ENCODE results near the gene DNM2. TPM values are rescaled to one million over a fixed set of nuclear protein-coding genes. Genes with fewer than 3 reads are reported as not detected.

DNM2 gene
- total and polyA plus RNA-seq, 2 of the 13 experiments (the other 11 are each of a cell fraction or from before 2014, with no cell fraction given), result 41.7 to 59.8 TPM

DNA sequence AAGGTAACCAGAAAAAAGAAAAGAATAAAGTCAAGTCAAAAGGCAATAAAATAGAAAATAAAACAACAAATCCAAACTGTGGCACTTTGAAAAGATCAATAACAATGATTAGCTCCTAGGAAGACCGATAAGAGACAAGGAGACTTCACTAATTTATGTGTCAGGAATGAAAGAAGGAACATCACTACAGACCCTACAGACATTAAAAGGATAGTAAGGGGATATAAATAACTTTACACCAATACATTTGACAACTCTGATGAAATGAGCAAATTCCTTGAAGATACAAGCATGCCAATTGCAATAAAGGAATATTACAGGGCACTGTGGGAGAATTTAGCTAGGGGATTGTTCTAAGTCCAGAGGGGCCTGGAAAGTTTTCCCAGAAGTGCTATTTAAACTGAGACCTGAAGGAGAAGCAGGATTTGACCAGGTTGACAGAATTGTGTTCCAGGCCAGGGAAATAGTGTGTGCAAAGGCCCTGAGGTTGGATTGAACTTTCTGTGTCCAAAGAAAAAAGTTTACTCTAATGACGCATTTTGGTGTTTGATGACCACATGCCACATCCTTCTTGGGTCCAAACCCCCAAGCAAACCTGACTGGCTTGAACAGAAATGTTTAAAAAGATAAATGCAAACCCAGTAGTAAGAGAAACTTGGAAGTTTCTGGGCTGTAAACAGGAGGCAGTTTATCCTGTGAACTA, 128.8 kb downstream of the DNM2 start (continued):
- TF ChIP-seq, protein P1, sequence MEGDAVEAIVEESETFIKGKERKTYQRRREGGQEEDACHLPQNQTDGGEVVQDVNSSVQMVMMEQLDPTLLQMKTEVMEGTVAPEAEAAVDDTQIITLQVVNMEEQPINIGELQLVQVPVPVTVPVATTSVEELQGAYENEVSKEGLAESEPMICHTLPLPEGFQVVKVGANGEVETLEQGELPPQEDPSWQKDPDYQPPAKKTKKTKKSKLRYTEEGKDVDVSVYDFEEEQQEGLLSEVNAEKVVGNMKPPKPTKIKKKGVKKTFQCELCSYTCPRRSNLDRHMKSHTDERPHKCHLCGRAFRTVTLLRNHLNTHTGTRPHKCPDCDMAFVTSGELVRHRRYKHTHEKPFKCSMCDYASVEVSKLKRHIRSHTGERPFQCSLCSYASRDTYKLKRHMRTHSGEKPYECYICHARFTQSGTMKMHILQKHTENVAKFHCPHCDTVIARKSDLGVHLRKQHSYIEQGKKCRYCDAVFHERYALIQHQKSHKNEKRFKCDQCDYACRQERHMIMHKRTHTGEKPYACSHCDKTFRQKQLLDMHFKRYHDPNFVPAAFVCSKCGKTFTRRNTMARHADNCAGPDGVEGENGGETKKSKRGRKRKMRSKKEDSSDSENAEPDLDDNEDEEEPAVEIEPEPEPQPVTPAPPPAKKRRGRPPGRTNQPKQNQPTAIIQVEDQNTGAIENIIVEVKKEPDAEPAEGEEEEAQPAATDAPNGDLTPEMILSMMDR (CRISPR knock-in tag; IDR thresholded peaks at IDR 0.05), result no peak
- TF ChIP-seq ZNF776 (CRISPR knock-in tag; IDR thresholded peaks at IDR 0.05) (no peak), ZBTB21 (CRISPR knock-in tag; IDR thresholded peaks at IDR 0.05) (no peak)

GRCh38 chr19:10848230-10848856, 130.5 kb downstream of the DNM2 start, which contains the start of gene C19orf38:
Gene C19orf38 (plus strand): TSS chr19:10848415. CDS start chr19:10848509, 94 bp downstream.
- 55% methylated on average over 13 of the region's 14 CpGs for WGBS (ENCODE audit: low lambda C conversion rate)
- H3K9ac ChIP-seq (ENCODE audit: insufficient read depth, low read depth, low read length), result no peak within 1 kb of the TSS
- POLR2A ChIA-PET, result no interaction called here
- peaks cover 7% of the 10 kb centered on the region; the same call in 1 of the 2 replicates for H3K9me3 ChIP-seq (ENCODE audit: low read length)
- H3K27ac ChIP-seq (ENCODE audit: extremely low read length, insufficient read depth, low read length), result no peak within 1 kb of the TSS
- ATAC-seq (no peak), FAIRE-seq (no peak), DNase-seq (ENCODE audit: low spot score) (no peak)
- intact Hi-C loops (cut with micrococcal nuclease; ENCODE audit: unreplicated experiment), result no loop called here
- H3K4me1 ChIP-seq (ENCODE audit: insufficient read depth, low read length), result peaks cover 23% of the 10 kb centered on the region
- no peaks in the 10 kb centered on the region for H3K36me3 ChIP-seq (replicated peaks in 1 of 2; ENCODE audit: control insufficient read depth in 1 of 2, insufficient read depth in 2 of 2, low read length in 2 of 2)
- H3K4me2 ChIP-seq (ENCODE audit: low read depth, low read length), result no peak within 1 kb of the TSS
- in situ Hi-C loops (cut with HindIII; ENCODE audit: extremely low pct_ligation_motif_present, low pct_unique_long_range_greater_than_20kb), result no loop called here
- H3K79me2 ChIP-seq (ENCODE audit: insufficient read depth, low read length), result no peaks in the 10 kb centered on the region
- H2AFZ ChIP-seq (ENCODE audit: low read length), result no peak within 1 kb of the TSS
- no peaks in the 10 kb centered on the region for H4K20me1 ChIP-seq (ENCODE audit: insufficient read depth, low read length)
- CTCF ChIA-PET (ENCODE audit: low intra/inter-chr PET ratio, low total read pairs), result no interaction called here
- no peaks in the 10 kb centered on the region; a peak in 1 of 5 replicates for H3K27me3 ChIP-seq (ENCODE audit: control insufficient read depth in 1 of 2, insufficient read depth in 2 of 2, low read length in 2 of 2)
- no TSS peak for BruUV-seq (replicated peaks)
- H3K4me3 ChIP-seq (replicated peaks in 1 of 3; ENCODE audit: insufficient read depth in 1 of 3, low read depth in 2 of 3, low read length in 3 of 3), result no peak within 1 kb of the TSS
- TF ChIP-seq ZNF580 (CRISPR knock-in tag; IDR thresholded peaks at IDR 0.05; ENCODE audit: borderline replicate concordance, low read depth) (no peak), ZNF563 (CRISPR knock-in tag; IDR thresholded peaks at IDR 0.05) (no peak), PATZ1 (CRISPR knock-in tag; IDR thresholded peaks at IDR 0.05) (no peak), NCOR1 (IDR thresholded peaks at IDR 0.05; ENCODE audit: borderline replicate concordance, low read length) (no peak), HHEX (CRISPR knock-in tag; IDR thresholded peaks at IDR 0.05) (no peak), ZNF557 (CRISPR knock-in tag; IDR thresholded peaks at IDR 0.05) (no peak)
- TF ChIP-seq, protein P2, sequence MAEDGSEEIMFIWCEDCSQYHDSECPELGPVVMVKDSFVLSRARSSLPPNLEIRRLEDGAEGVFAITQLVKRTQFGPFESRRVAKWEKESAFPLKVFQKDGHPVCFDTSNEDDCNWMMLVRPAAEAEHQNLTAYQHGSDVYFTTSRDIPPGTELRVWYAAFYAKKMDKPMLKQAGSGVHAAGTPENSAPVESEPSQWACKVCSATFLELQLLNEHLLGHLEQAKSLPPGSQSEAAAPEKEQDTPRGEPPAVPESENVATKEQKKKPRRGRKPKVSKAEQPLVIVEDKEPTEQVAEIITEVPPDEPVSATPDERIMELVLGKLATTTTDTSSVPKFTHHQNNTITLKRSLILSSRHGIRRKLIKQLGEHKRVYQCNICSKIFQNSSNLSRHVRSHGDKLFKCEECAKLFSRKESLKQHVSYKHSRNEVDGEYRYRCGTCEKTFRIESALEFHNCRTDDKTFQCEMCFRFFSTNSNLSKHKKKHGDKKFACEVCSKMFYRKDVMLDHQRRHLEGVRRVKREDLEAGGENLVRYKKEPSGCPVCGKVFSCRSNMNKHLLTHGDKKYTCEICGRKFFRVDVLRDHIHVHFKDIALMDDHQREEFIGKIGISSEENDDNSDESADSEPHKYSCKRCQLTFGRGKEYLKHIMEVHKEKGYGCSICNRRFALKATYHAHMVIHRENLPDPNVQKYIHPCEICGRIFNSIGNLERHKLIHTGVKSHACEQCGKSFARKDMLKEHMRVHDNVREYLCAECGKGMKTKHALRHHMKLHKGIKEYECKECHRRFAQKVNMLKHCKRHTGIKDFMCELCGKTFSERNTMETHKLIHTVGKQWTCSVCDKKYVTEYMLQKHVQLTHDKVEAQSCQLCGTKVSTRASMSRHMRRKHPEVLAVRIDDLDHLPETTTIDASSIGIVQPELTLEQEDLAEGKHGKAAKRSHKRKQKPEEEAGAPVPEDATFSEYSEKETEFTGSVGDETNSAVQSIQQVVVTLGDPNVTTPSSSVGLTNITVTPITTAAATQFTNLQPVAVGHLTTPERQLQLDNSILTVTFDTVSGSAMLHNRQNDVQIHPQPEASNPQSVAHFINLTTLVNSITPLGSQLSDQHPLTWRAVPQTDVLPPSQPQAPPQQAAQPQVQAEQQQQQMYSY (CRISPR knock-in tag; IDR thresholded peaks at IDR 0.05), result no peak
- TF ChIP-seq, protein P3, sequence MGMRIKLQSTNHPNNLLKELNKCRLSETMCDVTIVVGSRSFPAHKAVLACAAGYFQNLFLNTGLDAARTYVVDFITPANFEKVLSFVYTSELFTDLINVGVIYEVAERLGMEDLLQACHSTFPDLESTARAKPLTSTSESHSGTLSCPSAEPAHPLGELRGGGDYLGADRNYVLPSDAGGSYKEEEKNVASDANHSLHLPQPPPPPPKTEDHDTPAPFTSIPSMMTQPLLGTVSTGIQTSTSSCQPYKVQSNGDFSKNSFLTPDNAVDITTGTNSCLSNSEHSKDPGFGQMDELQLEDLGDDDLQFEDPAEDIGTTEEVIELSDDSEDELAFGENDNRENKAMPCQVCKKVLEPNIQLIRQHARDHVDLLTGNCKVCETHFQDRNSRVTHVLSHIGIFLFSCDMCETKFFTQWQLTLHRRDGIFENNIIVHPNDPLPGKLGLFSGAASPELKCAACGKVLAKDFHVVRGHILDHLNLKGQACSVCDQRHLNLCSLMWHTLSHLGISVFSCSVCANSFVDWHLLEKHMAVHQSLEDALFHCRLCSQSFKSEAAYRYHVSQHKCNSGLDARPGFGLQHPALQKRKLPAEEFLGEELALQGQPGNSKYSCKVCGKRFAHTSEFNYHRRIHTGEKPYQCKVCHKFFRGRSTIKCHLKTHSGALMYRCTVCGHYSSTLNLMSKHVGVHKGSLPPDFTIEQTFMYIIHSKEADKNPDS (CRISPR knock-in tag; IDR thresholded peaks at IDR 0.05), result no peak

Data from HepG2 (cell line).